Glomerular visceral epithelial cell (primary cell): ENCODE data around the gene HDGF.
A peak's percentile ranks its signal among the peaks of the same experiment; 100 is the strongest.

Experiments used
- DNase-seq: peaks from one replicate; pipeline ENCODE4 v3.0.0-alpha.2; 2016; ENCODE audit errors: extremely low spot score

The HDGF gene

DNA sequence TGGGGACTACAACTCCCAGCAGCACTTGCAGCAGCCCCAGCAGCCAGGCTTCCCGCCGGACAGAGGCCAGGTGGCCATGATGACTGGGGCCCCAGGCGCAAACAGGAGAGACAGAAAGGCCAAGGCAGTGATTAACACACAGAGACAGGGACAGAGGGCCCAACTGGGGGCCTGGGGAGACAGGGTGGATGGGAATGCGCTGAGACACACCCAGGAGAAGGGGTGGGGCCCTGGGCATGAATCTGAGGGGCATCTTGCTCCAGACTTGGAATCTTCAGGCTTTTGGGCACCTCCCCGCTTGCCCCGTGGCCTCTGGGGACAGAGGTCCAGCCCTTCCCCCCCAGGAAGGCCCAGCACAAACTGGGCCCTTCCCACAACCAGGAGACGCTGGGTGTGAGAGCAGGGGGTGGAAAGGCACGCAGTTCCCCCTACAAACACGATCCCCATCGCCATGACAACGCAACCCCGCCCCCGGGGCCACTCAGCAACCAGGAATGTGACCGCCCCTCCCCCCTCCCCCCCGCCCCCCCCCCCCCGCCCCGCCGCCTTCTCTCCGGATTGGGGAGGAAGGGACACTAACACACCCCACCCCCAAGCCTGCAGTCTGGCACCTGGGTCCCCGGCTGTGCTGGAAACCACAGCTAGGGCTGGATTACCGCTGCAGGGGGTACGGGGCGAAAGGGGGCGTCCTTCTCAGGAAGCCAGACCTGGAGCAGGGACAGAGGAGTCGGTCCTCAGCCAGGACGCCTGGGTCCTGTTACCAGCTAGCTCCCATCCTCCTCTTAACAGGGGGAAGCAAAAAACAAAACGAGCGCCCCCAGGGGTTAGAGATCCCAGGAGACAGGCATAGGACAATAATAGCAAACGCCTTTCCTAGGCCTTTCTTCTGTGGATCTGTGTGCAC, 4.5 kb downstream of the HDGF start:
- DNase-seq: peak; percentile 98

DNA sequence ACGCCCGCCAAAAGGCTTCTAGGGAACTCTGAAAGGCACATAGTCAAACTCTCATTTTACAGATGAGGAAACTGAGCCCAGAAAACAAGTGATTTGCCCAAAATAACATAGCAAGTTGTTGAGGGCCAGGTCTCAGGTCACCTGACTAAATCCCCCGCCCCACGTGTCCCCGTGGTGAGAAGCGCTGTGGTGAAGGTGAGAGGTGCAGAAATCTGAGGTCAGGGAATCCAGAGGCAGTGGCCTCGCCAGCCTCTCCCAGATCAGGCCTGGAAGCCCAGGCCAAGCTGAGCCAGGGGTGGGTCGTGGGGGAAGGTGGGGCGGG, 5.1 kb downstream of the HDGF start:
- no peak for DNase-seq

DNA sequence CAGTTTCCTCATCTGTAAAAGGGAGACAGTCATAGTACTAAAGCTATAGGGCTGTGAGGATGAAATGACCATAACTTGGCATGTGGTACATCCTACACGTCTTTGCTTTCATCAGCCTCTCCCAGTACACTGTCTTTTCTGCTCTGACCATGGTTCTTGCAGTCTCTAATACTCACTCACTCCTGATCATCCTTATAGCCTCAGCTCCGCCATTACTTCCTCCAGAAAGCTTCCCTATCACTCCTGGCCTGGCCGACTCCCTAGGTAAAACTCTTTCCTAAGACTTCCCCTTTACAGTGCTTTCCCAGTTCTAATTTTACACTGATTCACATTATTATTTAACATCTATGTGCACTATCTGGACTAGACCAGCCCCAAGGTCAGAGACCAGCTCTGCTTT, 5.6 kb downstream of the HDGF start:
- DNase-seq: no peak

DNA sequence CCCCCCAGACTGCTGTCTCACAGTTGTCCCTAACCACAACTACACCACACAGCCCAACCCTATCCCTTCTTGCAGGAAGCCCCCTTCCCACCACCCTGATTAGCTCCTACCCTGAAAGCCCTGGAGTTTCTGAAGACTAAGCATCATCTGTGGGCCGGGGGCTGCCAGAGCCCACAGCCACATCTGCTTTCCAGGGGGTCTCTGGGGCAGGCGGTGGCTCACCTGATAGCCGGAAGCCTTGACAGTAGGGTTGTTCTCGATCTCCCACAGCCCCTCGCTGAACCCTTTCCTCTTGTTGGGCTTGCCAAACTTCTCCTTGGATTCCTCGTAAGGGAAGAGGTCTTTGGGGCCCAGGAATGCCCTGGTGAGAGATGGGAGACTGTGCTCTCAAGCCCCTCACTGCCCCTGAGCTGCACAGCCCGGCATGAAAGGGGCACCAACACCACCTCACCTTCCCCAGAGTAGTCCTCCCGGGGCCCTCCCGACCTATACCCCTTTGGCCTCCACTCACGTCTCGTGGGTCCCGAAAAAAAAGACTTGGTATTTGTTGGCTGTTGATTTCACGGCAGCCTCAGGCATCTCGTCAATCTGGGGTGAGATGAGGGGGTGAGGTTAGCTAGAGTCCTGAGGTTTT, 6.6 kb downstream of the HDGF start:
- no peak for DNase-seq

DNA sequence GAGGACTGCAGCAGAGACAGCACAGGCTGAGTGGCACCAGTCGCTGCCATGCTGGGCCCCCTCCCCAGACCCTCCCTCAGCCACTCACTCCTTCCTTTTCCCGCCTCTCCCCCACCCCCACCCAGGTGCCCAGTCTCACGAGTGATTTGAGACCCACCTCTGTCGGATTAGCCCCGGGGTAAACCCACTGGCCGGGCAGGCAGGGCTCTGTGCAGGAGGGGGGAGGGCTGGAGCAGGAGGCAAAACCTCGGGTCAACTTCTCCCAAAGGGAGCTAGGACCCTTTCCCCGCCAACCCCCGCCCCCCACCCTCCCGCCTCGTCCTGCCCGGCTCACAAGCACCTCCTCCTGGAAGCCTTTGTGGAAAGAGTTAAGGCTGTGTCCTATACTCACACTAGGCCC, 7.1 kb downstream of the HDGF start:
- no peak for DNase-seq

DNA sequence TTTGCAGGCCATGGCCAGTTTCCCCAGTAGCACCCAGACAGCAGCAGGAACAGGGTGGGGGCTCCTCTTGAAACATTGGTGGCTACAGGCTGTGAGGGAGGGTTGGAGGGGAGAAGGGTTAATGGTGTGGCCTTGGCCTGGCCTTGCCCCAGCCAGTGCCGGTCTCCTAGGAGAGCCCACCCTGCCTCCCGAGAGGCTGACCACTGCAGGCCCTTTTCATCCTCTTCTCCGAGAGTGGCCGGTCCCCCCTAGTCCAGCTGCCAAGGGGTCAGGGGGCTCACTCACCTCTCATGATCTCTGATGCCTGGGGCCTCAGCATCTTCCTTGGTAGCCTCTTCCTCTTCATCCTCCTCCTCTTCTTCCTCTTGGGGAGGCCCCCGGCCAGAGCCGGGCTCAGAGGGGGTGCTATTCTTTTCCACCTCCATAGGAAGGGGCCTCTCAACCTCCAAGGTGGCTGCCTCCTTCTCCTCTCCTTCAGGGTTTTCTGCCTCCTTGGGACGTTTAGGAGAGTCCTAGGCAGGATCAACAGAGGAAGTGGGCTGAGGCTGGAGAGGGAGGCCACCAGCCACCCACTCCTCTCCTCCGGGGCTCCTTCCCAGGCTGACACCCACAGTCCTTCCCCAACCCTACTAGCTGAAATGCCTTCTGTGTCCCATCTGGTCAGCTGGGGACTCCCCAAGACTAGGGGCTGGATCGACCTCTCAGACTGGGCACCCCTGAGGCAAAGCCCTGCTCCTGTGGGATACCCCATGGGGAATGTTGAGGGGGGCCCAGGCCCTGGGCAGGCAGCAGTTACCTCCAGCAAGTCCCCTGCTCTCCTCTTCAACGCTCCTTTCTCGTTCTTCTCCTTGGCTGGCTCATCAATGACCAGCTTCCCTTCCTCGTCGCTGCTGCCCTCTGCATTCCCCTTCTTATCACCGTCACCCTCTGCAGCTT, 7.8 kb downstream of the HDGF start:
- DNase-seq: no peak

DNA sequence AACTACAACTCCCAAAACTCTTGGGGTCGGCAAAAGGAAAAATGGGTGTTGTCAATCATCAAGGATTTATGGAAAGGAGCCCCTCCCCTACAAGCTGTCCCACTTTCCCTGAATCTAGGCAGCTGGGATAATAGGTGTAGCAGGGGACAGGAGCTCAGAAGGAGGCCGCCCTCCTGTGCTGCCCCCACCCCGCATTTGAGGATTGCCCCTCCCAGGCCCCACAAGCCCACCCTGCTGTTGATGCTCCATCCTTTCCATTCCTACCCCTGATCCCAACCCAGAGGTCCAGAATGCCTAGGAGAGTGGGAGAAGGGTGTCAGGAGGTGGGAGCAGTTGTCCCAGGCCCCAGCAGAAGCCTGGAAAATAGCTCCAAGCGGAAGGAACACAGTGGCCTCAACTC, 8.7 kb downstream of the HDGF start:
- no peak for DNase-seq

DNA sequence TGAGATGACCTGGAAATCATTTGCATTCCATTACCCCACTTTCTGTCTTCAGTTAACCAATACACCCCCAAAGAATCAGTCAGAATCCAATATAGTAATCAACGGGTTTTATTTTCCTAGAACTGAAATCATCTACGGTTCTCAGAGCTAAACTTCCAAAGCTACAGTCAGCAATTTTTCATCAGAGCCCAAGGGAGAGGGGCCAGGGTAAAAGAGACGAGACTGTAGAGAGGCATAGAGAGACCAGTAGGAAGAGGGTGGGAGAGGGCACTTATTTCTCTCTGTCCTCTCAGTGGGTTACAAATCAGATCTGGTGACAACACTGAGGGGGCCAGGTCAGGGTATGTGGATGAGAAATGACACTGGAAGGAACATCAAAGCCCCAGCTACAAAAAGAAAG, 9.5 kb downstream of the HDGF start:
- DNase-seq: no peak

DNA sequence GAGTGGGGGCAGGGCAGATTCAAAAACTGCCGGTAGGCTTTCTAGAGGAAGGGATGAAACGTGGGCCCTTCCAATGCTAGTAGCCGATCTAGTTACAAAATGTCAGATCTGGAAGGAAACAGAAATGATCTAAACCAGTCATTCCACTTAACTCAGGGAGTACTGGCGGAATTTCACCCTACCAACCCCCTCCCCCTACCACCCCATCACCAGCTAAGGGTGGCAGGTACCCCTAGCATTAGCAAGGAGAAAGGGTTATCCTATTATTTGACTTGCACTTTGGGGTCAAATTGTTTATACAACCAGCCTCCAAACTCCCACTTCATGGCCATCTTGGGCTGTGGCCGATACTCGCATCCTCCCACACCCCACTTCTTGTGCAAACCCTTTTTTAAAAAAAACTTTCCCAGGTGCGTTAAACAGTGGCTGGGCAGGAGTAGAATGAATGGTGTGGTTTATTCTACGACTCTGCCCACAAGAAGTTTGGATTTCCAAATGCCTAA, 9.9 kb downstream of the HDGF start:
- no peak for DNase-seq

DNA sequence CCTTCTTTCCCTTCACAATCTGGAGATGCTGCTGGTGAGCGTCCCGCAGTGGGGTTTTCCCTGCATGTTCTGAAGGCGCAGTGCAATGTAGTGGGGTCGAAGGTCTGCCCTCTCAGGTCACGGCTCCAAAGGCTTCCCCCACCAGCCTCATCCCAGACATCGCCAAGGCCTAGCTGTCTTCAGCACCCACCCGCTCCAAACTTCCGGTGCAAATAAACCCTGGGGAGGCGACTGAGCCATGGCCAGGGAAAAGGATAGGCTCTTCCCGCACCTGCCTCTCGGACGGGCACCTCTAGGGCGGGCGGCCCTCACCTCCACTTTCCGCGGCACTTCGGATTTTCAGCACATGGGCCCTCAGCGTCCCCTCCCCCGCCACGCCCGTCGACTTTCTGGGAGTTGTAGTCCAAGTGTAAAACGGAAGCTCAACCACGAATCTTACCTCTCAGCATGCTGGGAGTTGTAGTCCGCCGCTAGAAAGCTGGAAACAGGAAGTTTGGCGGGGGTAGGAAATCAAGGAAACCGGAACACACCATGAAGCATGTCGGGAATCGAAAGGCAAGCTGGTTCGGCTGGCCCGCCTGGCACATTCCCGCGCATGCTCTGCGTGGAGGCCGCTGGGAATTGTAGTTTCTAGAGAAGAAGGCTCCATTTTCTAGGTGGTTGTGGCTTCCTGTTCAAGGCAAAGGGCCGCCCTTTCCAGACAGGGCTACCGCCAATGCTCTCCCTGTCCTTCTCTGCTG, 10.6 kb downstream of the HDGF start, which contains the start of gene MRPL24:
MRPL24 (minus strand) TSS at position 348 of the 740 bp plus-strand sequence. CDS start 2,384 bp downstream, outside the sequence.
- DNase-seq: peak; percentile 100

DNA sequence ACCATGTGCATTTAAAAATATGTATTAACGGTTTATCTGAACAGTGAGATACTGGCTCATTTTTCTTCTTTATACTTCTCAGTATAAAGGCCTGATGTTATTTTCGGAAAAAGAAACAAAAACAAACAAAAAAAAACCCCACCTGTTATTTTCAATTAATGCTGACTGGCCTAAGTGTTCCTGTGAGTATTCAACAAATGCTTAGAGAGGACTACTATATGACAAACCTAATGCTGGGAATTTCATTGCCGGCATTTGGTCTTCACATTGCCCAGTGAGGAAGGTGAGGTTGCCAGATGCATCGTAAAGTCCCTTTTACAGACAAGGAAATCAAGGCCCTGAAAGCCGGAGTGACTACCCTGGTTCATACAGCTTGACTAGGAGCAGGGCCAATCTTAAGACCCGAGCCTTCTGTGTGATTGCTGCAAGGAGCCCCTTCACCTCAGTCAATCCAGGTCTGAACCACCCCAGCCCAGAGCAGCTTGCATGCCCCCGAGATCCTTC, 11.2 kb downstream of the HDGF start:
- no peak for DNase-seq

DNA sequence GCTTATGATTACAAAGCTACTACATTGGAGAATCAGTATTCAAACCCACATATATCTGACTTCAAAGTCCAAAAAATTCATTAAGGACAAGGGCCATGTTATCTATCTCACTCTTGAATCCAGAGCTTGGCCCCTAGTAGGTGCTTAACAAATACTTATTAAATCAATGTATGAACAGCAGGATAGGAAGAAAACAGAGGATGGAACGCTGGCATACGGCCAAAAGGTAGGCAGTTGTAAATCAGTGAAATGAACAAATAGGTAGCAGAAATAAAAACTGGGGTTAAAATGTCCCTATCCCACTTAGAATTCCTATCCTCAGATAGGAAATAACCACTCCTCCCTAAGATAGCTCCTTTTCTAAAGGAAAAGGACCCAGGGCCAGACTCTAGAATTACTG, 12.6 kb downstream of the HDGF start:
- DNase-seq: no peak

DNA sequence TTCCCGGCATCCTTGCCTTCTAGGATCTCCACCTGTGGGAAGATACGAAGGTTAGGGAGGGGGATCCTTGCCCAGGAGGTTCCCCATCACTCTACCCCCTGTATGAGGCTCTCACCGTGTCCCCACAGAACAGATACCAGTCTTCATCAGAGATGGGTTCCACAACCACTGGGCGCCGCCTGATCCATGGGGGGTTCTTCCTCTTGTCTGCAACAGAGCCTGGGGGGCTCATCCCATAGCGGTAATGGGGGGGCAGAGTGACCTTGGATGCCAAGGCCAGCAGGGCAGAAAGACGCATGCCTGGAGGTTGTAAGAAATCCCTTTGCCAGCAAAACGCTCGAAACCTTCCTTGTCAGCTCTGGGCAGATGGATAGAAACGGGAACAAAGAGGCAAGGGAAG, 13.1 kb downstream of the HDGF start:
- DNase-seq: no peak

DNA sequence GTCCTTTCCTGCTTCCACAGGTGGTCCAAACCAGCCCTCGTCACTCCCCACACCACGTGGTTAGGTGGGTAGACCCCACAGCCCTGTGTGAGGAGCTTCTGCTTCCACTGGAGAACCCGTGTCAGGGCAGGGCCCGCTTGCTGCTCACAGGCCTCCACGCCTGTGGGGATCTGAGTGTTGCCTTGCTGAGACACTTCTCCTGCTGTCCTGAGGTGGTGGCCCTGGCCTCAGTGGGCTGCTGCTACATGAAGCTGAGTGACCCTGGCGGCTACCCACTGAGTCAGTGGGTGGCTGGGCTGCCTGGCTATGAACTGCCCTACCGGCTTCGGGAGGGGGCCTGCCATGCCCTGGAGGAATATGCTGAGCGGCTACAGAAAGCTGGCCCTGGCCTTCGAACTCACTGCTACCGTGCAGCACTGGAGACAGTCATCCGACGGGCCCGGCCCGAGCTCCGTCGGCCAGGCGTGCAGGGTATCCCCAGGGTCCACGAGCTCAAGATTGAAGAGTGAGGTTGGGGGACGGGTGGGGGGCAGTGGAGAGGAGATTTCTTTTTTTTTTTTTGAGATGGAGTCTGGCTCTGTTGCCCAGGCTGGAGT, 17.4 kb downstream of the HDGF start:
- DNase-seq: no peak

DNA sequence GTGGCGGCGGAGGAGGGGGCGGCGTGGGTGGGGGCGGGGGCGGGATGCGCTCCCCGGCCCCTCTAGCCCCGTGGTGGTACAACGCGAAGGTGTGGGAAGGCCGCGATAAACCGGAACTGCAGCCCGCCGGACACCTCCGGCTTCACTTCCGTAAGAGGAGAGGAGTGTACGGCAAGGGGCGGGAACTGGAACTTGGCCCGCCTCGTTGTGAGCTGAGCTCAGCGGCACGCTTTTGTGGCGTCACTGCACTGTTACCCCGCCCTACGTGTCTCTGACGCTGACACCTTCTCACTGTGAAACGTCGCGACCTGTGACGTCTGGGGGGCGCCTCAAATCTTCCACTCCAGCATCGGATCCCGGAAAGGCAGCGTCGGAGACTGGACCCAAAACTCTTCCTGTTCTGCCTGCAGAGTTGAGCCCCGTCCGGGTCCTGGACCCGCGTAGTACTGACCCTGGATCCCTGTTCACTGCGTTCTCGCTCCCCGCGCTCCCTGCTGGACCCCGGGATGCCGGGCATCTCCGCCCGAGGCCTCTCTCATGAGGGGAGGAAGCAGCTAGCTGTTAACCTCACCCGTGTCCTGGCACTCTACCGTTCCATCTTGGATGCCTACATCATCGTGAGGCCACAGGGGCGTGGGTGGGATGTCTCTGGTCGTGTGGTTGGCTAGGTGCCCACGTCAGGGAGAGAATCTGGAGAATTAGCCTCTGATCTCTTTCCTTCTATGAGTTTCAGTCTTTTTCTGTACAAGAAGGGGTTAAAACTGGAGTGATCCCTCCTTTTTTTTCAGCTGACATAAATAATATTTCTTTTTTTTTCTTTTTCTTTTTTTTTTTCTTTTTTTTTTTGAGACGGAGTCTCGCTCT, 22.6 kb downstream of the HDGF start, which contains the start of gene ISG20L2:
ISG20L2 (minus strand) TSS at position 168 of the 864 bp plus-strand sequence. CDS start 1,114 bp downstream, outside the sequence.
- peak; percentile 96 for DNase-seq

DNA sequence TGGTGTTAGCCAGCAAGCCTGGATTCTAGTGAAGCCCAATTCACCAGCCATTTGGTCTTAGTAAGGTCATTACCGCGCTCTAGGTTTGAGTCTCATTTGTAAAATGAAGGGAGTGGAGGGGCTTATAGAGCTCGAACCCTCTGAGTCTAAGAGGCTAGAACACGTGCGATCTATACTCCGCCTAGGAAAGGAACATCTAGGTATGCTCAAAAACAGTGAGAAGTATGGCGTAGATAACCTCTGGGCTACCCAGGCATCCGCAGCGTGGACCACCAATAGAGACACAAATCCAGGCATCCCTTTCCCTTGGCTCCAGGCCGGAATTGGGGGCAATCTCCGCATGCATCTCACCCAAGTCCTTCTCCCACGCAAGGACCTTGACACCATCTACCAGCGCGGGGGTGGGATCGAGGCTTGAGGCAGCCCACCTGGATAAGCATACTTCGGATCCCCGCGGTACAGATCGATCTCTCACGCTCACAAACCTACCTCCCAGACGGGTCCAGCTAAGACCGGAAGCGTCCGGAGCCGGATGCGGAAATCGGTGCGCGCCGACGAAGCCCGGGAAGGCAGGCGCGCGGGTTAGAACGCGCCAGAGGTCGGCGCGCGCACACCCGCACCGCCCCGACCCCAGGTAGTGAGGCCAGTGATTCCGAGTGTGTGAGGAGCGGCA, 23.4 kb downstream of the HDGF start, which contains the start of gene METTL25B:
METTL25B (plus strand) TSS at position 544 of the 673 bp plus-strand sequence. CDS start 636 bp downstream, outside the sequence.
- peak; percentile 84 for DNase-seq

DNA sequence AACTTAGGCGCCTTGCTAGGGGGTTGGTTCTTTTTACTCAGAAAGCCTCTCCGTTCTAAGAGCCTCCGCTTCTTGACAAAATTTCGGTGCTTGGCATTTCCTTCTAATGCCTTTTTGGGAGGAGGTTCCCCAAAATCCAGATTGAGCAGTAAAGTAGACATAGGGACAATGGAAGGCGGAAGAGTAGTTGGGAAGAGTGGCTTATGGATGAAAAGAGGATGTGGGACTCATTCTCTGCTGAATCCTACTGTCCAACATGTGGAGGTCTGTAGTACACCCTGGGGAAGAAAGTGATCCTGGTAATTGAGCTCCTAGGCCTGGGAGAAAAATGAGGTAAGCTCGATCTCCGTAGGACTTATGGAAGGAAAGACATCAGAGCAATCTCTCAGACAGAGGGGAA, 24.0 kb downstream of the HDGF start:
- no peak for DNase-seq

DNA sequence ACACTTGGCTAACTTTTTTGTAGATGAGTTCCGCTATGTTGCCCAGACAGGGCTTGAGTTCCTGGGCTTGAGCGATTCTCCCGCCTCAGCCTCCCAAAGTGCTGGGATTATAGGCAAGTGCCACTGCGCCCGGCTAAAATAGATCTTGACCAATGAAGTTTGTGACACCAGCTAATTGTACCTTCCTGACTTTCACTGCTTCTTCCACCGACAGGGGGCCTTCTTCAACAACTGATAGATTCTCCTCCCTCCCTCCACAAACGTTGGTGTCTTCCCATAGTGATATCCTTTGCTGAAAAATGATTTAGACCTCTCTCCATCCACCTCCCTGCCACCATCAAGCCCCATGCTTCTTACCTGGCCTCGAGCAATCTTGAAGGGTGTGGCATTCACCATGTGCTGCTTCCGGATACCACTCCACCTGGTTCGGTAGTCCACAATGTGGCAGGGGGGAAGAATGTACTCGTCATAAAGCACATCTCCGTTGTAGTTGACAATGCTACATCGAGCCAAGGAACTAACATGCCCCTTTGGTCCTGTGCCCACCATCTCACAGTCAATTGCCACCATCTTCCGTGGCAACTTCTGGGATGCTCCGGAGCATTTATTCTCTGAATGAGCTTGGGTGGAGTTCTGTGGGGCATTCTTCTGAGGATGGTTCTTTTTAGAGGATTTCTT, 24.8 kb downstream of the HDGF start:
- DNase-seq: peak; percentile 74
